Calu3 (cell line): ENCODE measurements around the gene IQSEC3. TPM values are rescaled to one million over a fixed set of nuclear protein-coding genes. Genes with fewer than 3 reads are reported as not detected.

Source experiments
- BruUV-seq: library from RNA; stranded (reverse); fragments of 400-500 nt; replicated peaks from 2 replicates; lab custom pipeline; 2021; lab: Mats Ljungman, UMichigan
- CTCF ChIA-PET: fragments of 300-600 bp; sonication (Branson Sonifier 250); formaldehyde crosslinking; loops from one replicate; lab custom pipeline; 2022; ENCODE audit warnings: antibody characterized with exemption; lab: Charles Lee
- DNase-seq: peaks from one replicate; pipeline ENCODE4 v3.0.0; 2022
- H3K27ac Mint-ChIP-seq: one replicate; pipeline ENCODE4 v1.8.0; 2022; ENCODE audit warnings: mixed read lengths; ENCODE audit not compliant: unreplicated experiment
- H3K27me3 Mint-ChIP-seq: one replicate; pipeline ENCODE4 v1.8.0; 2022; ENCODE audit warnings: mixed read lengths; ENCODE audit not compliant: unreplicated experiment
- H3K36me3 Mint-ChIP-seq: one replicate; pipeline ENCODE4 v1.8.0; 2022; ENCODE audit warnings: mild to moderate bottlenecking, moderate library complexity, mixed read lengths; ENCODE audit not compliant: insufficient read depth, unreplicated experiment
- H3K4me1 Mint-ChIP-seq: one replicate; pipeline ENCODE4 v1.8.0; 2022; ENCODE audit warnings: mild to moderate bottlenecking, low read depth, mixed read lengths; ENCODE audit not compliant: unreplicated experiment
- H3K4me3 Mint-ChIP-seq: one replicate; pipeline ENCODE4 v1.8.0; 2022; ENCODE audit warnings: mild to moderate bottlenecking, low read depth, moderate library complexity, mixed read lengths; ENCODE audit not compliant: unreplicated experiment
- H3K9me3 Mint-ChIP-seq: one replicate; pipeline ENCODE4 v1.8.0; 2022; ENCODE audit warnings: low read depth, mixed read lengths; ENCODE audit not compliant: unreplicated experiment
- CTCF ChIP-seq: fragments of 200-600 bp; IDR thresholded peaks from one replicate; pipeline ENCODE4 v1.8.0; 2022; ENCODE audit warnings: antibody characterized with exemption; ENCODE audit not compliant: unreplicated experiment
- intact Hi-C: fragments of 100-400 bp; cut with micrococcal nuclease; formaldehyde crosslinking; loops from one replicate; pipeline ENCODE4 v1.10.0; 2022; ENCODE audit not compliant: unreplicated experiment
- total RNA-seq: library from RNA; stranded (reverse); gene quantifications from 2 replicates; pipeline ENCODE4 v1.2.3, GENCODE V29; 2022

IQSEC3 gene
- total RNA-seq, 1 experiment from 2014 or later: not detected

- intact Hi-C loops: no loop called here
- DNase-seq: no peak
- BruUV-seq: no TSS peak
- H3K4me3 Mint-ChIP-seq: no peak overlapping the region
- H3K9me3 Mint-ChIP-seq: peaks cover 3% of the 10 kb centered on the region
- no peak overlapping the region for H3K27ac Mint-ChIP-seq
- no peaks in the 10 kb centered on the region for H3K36me3 Mint-ChIP-seq
- no peak for TF ChIP-seq CTCF
- peaks cover 75% of the 10 kb centered on the region for H3K27me3 Mint-ChIP-seq
- CTCF ChIA-PET: no interaction called here
- H3K4me1 Mint-ChIP-seq: no peaks in the 10 kb centered on the region
Observed at GRCh38 chr12:151579-151978, 85.0 kb downstream of the IQSEC3 start.

- no TSS peak for BruUV-seq
- CTCF ChIA-PET: interaction anchor here (1.9 kb wide), 1 partner anchor 7 kb away, joined by 4 read pairs; no protein-coding TSS in a partner anchor
- no peaks in the 10 kb centered on the region for H3K4me1 Mint-ChIP-seq
- no peak for TF ChIP-seq CTCF
- H3K4me3 Mint-ChIP-seq: no peak overlapping the region
- no peak for DNase-seq
- no peaks in the 10 kb centered on the region for H3K36me3 Mint-ChIP-seq
- H3K27me3 Mint-ChIP-seq: peaks cover 74% of the 10 kb centered on the region
- no peak overlapping the region for H3K27ac Mint-ChIP-seq
- intact Hi-C loops: no loop called here
- peaks cover 3% of the 10 kb centered on the region for H3K9me3 Mint-ChIP-seq
Observed at GRCh38 chr12:152440-152839, 85.9 kb downstream of the IQSEC3 start.

GRCh38 chr12:153080-153746, 86.6 kb downstream of the IQSEC3 start:
- Mint-ChIP-seq H3K27me3 (peaks cover 69% of the 10 kb centered on the region), H3K27ac (no peak overlapping the region), H3K36me3 (no peaks in the 10 kb centered on the region), H3K9me3 (peaks cover 3% of the 10 kb centered on the region), H3K4me3 (no peak overlapping the region), H3K4me1 (no peaks in the 10 kb centered on the region)
- no TSS peak for BruUV-seq
- CTCF ChIA-PET: interaction anchor here (0.9 to 1.9 kb wide), 2 partner anchors 8 to 67 kb away, joined by 3 to 4 read pairs; no protein-coding TSS in a partner anchor
- peak; percentile 81 for DNase-seq
- intact Hi-C loops: no loop called here
- peak; percentile 84 for TF ChIP-seq CTCF

GRCh38 chr12:154058-154457, 87.5 kb downstream of the IQSEC3 start:
- H3K4me1 Mint-ChIP-seq: no peaks in the 10 kb centered on the region
- intact Hi-C loops: no loop called here
- H3K36me3 Mint-ChIP-seq: peaks cover 4% of the 10 kb centered on the region
- CTCF ChIA-PET: interaction anchor here (0.7 to 1.9 kb wide), 2 partner anchors 9 to 23 kb away, joined by 3 to 4 read pairs; no protein-coding TSS in a partner anchor
- BruUV-seq: no TSS peak
- peaks cover 3% of the 10 kb centered on the region for H3K9me3 Mint-ChIP-seq
- no peak overlapping the region for H3K4me3 Mint-ChIP-seq
- peaks cover 69% of the 10 kb centered on the region for H3K27me3 Mint-ChIP-seq
- no peak overlapping the region for H3K27ac Mint-ChIP-seq
- TF ChIP-seq CTCF: no peak
- no peak for DNase-seq
